ENCODE measurements around the gene GJB1. TPM values are rescaled to one million over a fixed set of nuclear protein-coding genes. Genes with fewer than 3 reads are reported as not detected.

GJB1 gene
- polyA plus RNA-seq, 3 donors, result not detected

GRCh38 chrX:71224098-71224708 is 1.2 kb downstream of the GJB1 start:
- Mint-ChIP-seq H3K4me3 (no peak overlapping the region), H3K27ac (no peak overlapping the region), H3K9me3 (peaks cover 0 to 1% (median 0%) of the 10 kb centered on the region in 7 donors), H3K36me3 (no peaks in the 10 kb centered on the region), H3K27me3 (ENCODE audit: low read depth in 3 of 3) (peaks cover 0 to 2% (median 1%) of the 10 kb centered on the region in 3 donors), H3K4me1 (peaks cover 7% of the 10 kb centered on the region)
- Histone ChIP-seq H3K9ac (ENCODE audit: insufficient read depth, low read length, poor library complexity, severe bottlenecking) (no peak overlapping the region), H3K9me3 (replicated peaks in 1 of 2; ENCODE audit: control insufficient read depth in 1 of 2, insufficient read depth in 1 of 2, low read length in 2 of 2) (no peaks in the 10 kb centered on the region), H3K27me3 (ENCODE audit: control insufficient read depth in 2 of 2, insufficient read depth in 2 of 2, low read length in 2 of 2) (no peaks in the 10 kb centered on the region), H3K36me3 (replicated peaks in 1 of 2; ENCODE audit: control insufficient read depth in 1 of 2, insufficient read depth in 2 of 2, low read length in 2 of 2) (no peaks in the 10 kb centered on the region), H3K4me2 (replicated peaks; ENCODE audit: extremely low read depth, low read length, poor library complexity, severe bottlenecking) (no peak overlapping the region), H2AFZ (ENCODE audit: insufficient read depth, low read depth, low read length, poor library complexity, severe bottlenecking) (no peak overlapping the region), H3K79me2 (ENCODE audit: insufficient read depth, low read length) (no peaks in the 10 kb centered on the region), H4K20me1 (ENCODE audit: insufficient read depth, low read length) (no peaks in the 10 kb centered on the region), H3K4me3 (replicated peaks in 1 of 3; ENCODE audit: low read depth in 2 of 3, low read length in 3 of 3) (no peak overlapping the region), H3K27ac (ENCODE audit: low read depth in 1 of 2, low read length in 2 of 2) (no peak overlapping the region), H3K4me1 (ENCODE audit: control insufficient read depth in 1 of 2, insufficient read depth in 2 of 2, low read length in 2 of 2) (no peaks in the 10 kb centered on the region)
- intact Hi-C loops (cut with micrococcal nuclease), result no loop called here
- WGBS (ENCODE audit: insufficient coverage), result 98% methylated on average over 11 of the region's 32 CpGs
- TF ChIP-seq, protein P1, sequence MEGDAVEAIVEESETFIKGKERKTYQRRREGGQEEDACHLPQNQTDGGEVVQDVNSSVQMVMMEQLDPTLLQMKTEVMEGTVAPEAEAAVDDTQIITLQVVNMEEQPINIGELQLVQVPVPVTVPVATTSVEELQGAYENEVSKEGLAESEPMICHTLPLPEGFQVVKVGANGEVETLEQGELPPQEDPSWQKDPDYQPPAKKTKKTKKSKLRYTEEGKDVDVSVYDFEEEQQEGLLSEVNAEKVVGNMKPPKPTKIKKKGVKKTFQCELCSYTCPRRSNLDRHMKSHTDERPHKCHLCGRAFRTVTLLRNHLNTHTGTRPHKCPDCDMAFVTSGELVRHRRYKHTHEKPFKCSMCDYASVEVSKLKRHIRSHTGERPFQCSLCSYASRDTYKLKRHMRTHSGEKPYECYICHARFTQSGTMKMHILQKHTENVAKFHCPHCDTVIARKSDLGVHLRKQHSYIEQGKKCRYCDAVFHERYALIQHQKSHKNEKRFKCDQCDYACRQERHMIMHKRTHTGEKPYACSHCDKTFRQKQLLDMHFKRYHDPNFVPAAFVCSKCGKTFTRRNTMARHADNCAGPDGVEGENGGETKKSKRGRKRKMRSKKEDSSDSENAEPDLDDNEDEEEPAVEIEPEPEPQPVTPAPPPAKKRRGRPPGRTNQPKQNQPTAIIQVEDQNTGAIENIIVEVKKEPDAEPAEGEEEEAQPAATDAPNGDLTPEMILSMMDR (IDR thresholded peaks at IDR 0.05), result no peak
- DNase-seq, result no peak

DNA sequence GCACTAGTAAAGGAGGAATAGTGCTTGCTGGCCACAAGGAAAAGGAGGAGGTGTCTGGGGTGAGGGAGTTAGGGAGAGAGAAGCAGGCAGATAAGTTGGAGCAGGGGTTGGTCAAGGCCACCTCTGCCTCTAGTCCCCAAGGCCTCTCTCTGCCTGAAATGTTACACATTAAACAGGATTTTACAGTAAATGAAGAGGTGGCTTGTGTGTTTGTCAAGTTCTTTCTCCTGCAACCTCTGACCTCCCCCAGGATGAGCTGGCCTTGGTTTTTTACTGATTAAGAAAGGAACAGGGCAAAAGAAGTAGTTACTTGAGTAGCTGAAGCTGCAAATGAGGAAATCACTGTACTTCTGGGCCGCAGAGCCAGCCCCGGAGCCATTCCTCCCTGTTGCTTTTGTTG is 2.0 kb downstream of the GJB1 start:
- H3K27me3 ChIP-seq (ENCODE audit: control insufficient read depth in 2 of 2, insufficient read depth in 2 of 2, low read length in 2 of 2), result no peaks in the 10 kb centered on the region
- Mint-ChIP-seq H3K9me3 (peaks cover 0 to 1% (median 0%) of the 10 kb centered on the region in 7 donors), H3K27ac (peak overlapping the region in 1 of 7 donors; percentile 59), H3K27me3 (ENCODE audit: low read depth in 3 of 3) (peaks cover 0 to 2% (median 1%) of the 10 kb centered on the region in 3 donors), H3K4me3 (no peak overlapping the region), H3K4me1 (peaks cover 7% of the 10 kb centered on the region), H3K36me3 (no peaks in the 10 kb centered on the region)
- no peaks in the 10 kb centered on the region for H3K36me3 ChIP-seq (replicated peaks in 1 of 2; ENCODE audit: control insufficient read depth in 1 of 2, insufficient read depth in 2 of 2, low read length in 2 of 2)
- no peak overlapping the region for H2AFZ ChIP-seq (ENCODE audit: insufficient read depth, low read depth, low read length, poor library complexity, severe bottlenecking)
- no CpG with 5 or more reads among the region's 2 CpGs for WGBS (ENCODE audit: insufficient coverage)
- H3K4me3 ChIP-seq (replicated peaks in 1 of 3; ENCODE audit: low read depth in 2 of 3, low read length in 3 of 3), result no peak overlapping the region
- no peaks in the 10 kb centered on the region for H3K79me2 ChIP-seq (ENCODE audit: insufficient read depth, low read length)
- H3K4me1 ChIP-seq (ENCODE audit: control insufficient read depth in 1 of 2, insufficient read depth in 2 of 2, low read length in 2 of 2), result no peaks in the 10 kb centered on the region
- no peak for DNase-seq
- no peak overlapping the region for H3K9ac ChIP-seq (ENCODE audit: insufficient read depth, low read length, poor library complexity, severe bottlenecking)
- TF ChIP-seq, protein P1 (IDR thresholded peaks at IDR 0.05), result no peak
- intact Hi-C loops (cut with micrococcal nuclease), result no loop called here
- H3K9me3 ChIP-seq (replicated peaks in 1 of 2; ENCODE audit: control insufficient read depth in 1 of 2, insufficient read depth in 1 of 2, low read length in 2 of 2), result no peaks in the 10 kb centered on the region
- no peak overlapping the region for H3K4me2 ChIP-seq (replicated peaks; ENCODE audit: extremely low read depth, low read length, poor library complexity, severe bottlenecking)
- H4K20me1 ChIP-seq (ENCODE audit: insufficient read depth, low read length), result no peaks in the 10 kb centered on the region
- H3K27ac ChIP-seq (ENCODE audit: low read depth in 1 of 2, low read length in 2 of 2), result no peak overlapping the region
